Measurements from ENCODE around the gene PDS5B.

GRCh38 chr13:32796754-32797153 lies 210.5 kb downstream of the PDS5B start:
- TF ChIP-seq EZH2 (IDR thresholded peaks at IDR 0.05; ENCODE audit: insufficient read depth, poor library complexity, severe bottlenecking) (no peak), EZH2phosphoT487 (IDR thresholded peaks at IDR 0.05; ENCODE audit: insufficient read depth, low read depth) (no peak)
